OCI-LY3 (cell line): ENCODE data around the gene BRD2.

Experiments used
- H2AFZ ChIP-seq: fragments of 200-600, 300-600 bp; shearing (Covaris generic); 2 replicates; pipeline ENCODE4 v1.6.0; 2014; ENCODE audit warnings: antibody characterized with exemption, low read depth, low read length
- H3K27ac ChIP-seq: fragments of 200-600, 300-600 bp; sonication (generic); 2 replicates; pipeline ENCODE4 v1.5.1; 2014; ENCODE audit warnings: mild to moderate bottlenecking, low read length, moderate library complexity, mixed read lengths
- H3K27me3 ChIP-seq: fragments of 200-600, 300-600 bp; sonication (generic); 2 replicates; pipeline ENCODE4 v1.6.1; 2014; ENCODE audit warnings: low read depth, low read length, mixed read lengths
- H3K36me3 ChIP-seq: fragments of 200-600, 300-600 bp; sonication (generic); replicated peaks from 2 replicates; pipeline ENCODE3; 2014; ENCODE audit warnings: low read depth, low read length, mixed read lengths
- H3K4me1 ChIP-seq: fragments of 300-600, 200-600 bp; sonication (generic); 2 replicates; pipeline ENCODE4 v1.6.1; 2014; ENCODE audit warnings: low read length, mixed read lengths
- H3K4me2 ChIP-seq: fragments of 200-600, 300-600 bp; sonication (generic); 2 replicates; pipeline ENCODE4 v1.6.1; 2014; ENCODE audit warnings: low read length, mixed read lengths
- H3K4me3 ChIP-seq: fragments of 300-600, 200-600 bp; sonication (generic); 2 replicates; pipeline ENCODE4 v1.5.1; 2014; ENCODE audit warnings: antibody characterized with exemption, mild to moderate bottlenecking, low read length, moderate library complexity
- H3K79me2 ChIP-seq: fragments of 300-600, 200-600 bp; shearing (Covaris generic); 2 replicates; pipeline ENCODE4 v1.6.1; 2014; ENCODE audit warnings: mild to moderate bottlenecking, low read length, mixed read lengths
- H3K9ac ChIP-seq: fragments of 300-600, 200-600 bp; shearing (Covaris generic); 2 replicates; pipeline ENCODE4 v1.6.0; 2014; ENCODE audit warnings: mild to moderate bottlenecking, low read length, moderate library complexity
- H3K9me3 ChIP-seq: fragments of 200-600, 300-600 bp; shearing (Covaris generic); 2 replicates; pipeline ENCODE4 v1.6.1; 2014; ENCODE audit warnings: low read length, mixed read lengths; ENCODE audit not compliant: insufficient read depth
- H4K20me1 ChIP-seq: fragments of 200-600, 300-600 bp; sonication (generic); 2 replicates; pipeline ENCODE4 v1.6.1; 2016; ENCODE audit warnings: low read length, mixed read lengths; ENCODE audit not compliant: insufficient read depth
- CTCF ChIP-seq: fragments of 200-600, 300-600 bp; sonication (generic); IDR thresholded peaks from 2 replicates; pipeline ENCODE4 v1.5.1; 2014; ENCODE audit warnings: antibody characterized with exemption, low read length, low read depth
- EZH2phosphoT487 ChIP-seq: fragments of 200-600 bp; shearing (Covaris generic); IDR thresholded peaks from 2 replicates; pipeline ENCODE4 v1.6.1; 2018; ENCODE audit warnings: antibody characterized with exemption, mixed run types, low read depth

Gene BRD2

GRCh38 chr6:32947552-32948465 is 20.6 kb upstream of the BRD2 start:
- H3K36me3 ChIP-seq = peaks cover 24% of the 10 kb centered on the region
- H3K27me3 ChIP-seq = no peaks in the 10 kb centered on the region
- peaks cover 3% of the 10 kb centered on the region; the same call in 1 of the 2 replicates for H3K9me3 ChIP-seq
- TF ChIP-seq EZH2phosphoT487 (no peak), CTCF (peak; percentile 71)
- H3K4me3 ChIP-seq = peak overlapping the region; percentile 44
- H3K4me2 ChIP-seq = peak overlapping the region; percentile 72
- H2AFZ ChIP-seq = no peak overlapping the region
- peak overlapping the region; percentile 61 for H3K27ac ChIP-seq
- H3K9ac ChIP-seq = peak overlapping the region; percentile 29; the same call in 1 of the 2 replicates
- H4K20me1 ChIP-seq = 0 out of 2 replicates have a peak, but pooled peaks cover 9% of the 10 kb centered on the region
- peaks cover 58% of the 10 kb centered on the region for H3K79me2 ChIP-seq
- H3K4me1 ChIP-seq = peaks cover 75% of the 10 kb centered on the region

DNA sequence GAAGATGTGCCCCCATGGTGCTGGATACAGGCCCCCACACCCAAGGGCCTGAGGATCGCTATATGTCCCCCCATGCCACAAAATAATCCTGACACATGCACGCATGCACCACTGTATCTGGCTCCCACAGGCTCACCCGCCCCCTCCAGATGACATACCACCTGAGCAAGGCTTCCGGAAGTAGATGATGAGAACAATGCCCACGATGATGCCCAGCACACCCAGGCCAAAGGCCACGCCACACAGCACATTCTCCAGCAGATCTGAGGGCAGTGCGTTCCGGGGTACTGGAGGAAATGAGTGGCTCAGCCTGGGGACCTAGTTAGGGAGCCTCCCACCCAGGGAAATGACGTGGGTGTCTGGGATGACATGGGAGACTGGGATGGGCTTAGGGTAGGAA is 19.3 kb upstream of the BRD2 start:
- Histone ChIP-seq H2AFZ (no peak overlapping the region), H3K4me2 (peak overlapping the region; percentile 72), H3K9me3 (peaks cover 3% of the 10 kb centered on the region; the same call in 1 of the 2 replicates), H3K4me1 (peaks cover 73% of the 10 kb centered on the region), H3K4me3 (peak overlapping the region; percentile 44; the same call in 1 of the 2 replicates), H3K27ac (peak overlapping the region; percentile 61; the same call in 1 of the 2 replicates), H4K20me1 (0 out of 2 replicates have a peak, but pooled peaks cover 9% of the 10 kb centered on the region), H3K79me2 (peaks cover 58% of the 10 kb centered on the region), H3K9ac (peak overlapping the region; percentile 29; the same call in 1 of the 2 replicates), H3K27me3 (no peaks in the 10 kb centered on the region), H3K36me3 (peaks cover 24% of the 10 kb centered on the region)
- TF ChIP-seq EZH2phosphoT487 = no peak
- TF ChIP-seq CTCF = no peak

- H3K9me3 ChIP-seq = peaks cover 3% of the 10 kb centered on the region; the same call in 1 of the 2 replicates
- H3K36me3 ChIP-seq = peaks cover 24% of the 10 kb centered on the region
- H3K79me2 ChIP-seq = peaks cover 64% of the 10 kb centered on the region
- TF ChIP-seq CTCF (no peak), EZH2phosphoT487 (no peak)
- no peak overlapping the region for H3K9ac ChIP-seq
- H3K27ac ChIP-seq = no peak overlapping the region
- H4K20me1 ChIP-seq = 0 out of 2 replicates have a peak, but pooled peaks cover 9% of the 10 kb centered on the region
- H3K4me2 ChIP-seq = no peak overlapping the region
- peaks cover 77% of the 10 kb centered on the region for H3K4me1 ChIP-seq
- no peak overlapping the region for H2AFZ ChIP-seq
- no peak overlapping the region for H3K4me3 ChIP-seq
- H3K27me3 ChIP-seq = no peaks in the 10 kb centered on the region
These were observed 18.4 kb upstream of the BRD2 start for GRCh38 chr6:32950010-32950409.

DNA sequence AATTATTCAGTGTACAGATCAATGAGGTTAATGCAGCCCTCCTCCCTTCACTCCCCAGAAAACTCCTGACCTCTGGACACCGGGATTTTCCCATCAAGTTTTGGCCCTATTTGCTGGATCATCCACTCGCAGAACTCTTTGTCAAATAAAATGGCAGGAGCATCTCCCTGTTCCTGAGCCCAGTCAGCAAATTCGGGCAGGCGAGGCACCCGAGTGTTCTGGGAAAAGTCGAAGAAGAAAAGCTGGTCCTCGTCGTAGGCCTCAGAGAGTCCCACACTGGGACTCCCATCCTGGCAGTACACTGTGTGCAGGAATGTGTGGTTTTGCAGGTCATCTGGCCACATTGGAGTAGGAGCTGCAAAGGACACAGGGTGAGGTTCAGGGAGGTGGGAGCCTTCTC is 17.9 kb upstream of the BRD2 start:
- H3K4me3 ChIP-seq = no peak overlapping the region
- H3K9me3 ChIP-seq = peaks cover 3% of the 10 kb centered on the region; the same call in 1 of the 2 replicates
- peaks cover 77% of the 10 kb centered on the region for H3K4me1 ChIP-seq
- H3K79me2 ChIP-seq = peaks cover 64% of the 10 kb centered on the region
- no peak overlapping the region for H2AFZ ChIP-seq
- H3K27ac ChIP-seq = no peak overlapping the region
- 0 out of 2 replicates have a peak, but pooled peaks cover 9% of the 10 kb centered on the region for H4K20me1 ChIP-seq
- H3K27me3 ChIP-seq = no peaks in the 10 kb centered on the region
- no peak overlapping the region for H3K9ac ChIP-seq
- no peak overlapping the region for H3K4me2 ChIP-seq
- TF ChIP-seq CTCF = no peak
- no peak for TF ChIP-seq EZH2phosphoT487
- H3K36me3 ChIP-seq = peaks cover 24% of the 10 kb centered on the region
